GM23248 (cell line): ENCODE results near the gene ASXL1. TPM values are rescaled to one million over a fixed set of nuclear protein-coding genes. Genes with fewer than 3 reads are reported as not detected.

Source experiments
- DNase-seq: peaks from one replicate; pipeline ENCODE4 v3.0.0-alpha.2; 2015
- H2AFZ ChIP-seq: fragments of 200-600 bp; sonication (generic); 2 replicates; pipeline ENCODE4 v1.6.1; 2016; ENCODE audit warnings: antibody characterized with exemption
- H3F3A ChIP-seq: fragments of 200-600 bp; sonication (generic); 2 replicates; pipeline ENCODE4 v1.6.1; 2016; ENCODE audit warnings: mild to moderate bottlenecking, antibody characterized with exemption, mixed run types; ENCODE audit not compliant: insufficient read depth
- H3K27ac ChIP-seq: fragments of 200-600 bp; sonication (generic); 2 replicates; pipeline ENCODE4 v1.5.1; 2016; ENCODE audit warnings: mild to moderate bottlenecking
- H3K27me3 ChIP-seq: fragments of 200-600 bp; sonication (generic); replicated peaks from 2 replicates; pipeline ENCODE4 v1.6.1; 2016; ENCODE audit warnings: mild to moderate bottlenecking; ENCODE audit not compliant: insufficient read depth
- H3K36me3 ChIP-seq: fragments of 200-600 bp; sonication (generic); 2 replicates; pipeline ENCODE4 v1.6.1; 2016; ENCODE audit warnings: low read depth, mild to moderate bottlenecking
- H3K4me1 ChIP-seq: fragments of 200-600 bp; sonication (generic); 2 replicates; pipeline ENCODE4 v1.6.1; 2016; ENCODE audit warnings: mild to moderate bottlenecking; ENCODE audit not compliant: insufficient read depth
- H3K4me2 ChIP-seq: fragments of 200-600 bp; sonication (generic); one replicate; pipeline ENCODE4 v1.6.1; 2016; ENCODE audit warnings: mild to moderate bottlenecking; ENCODE audit not compliant: unreplicated experiment
- H3K4me3 ChIP-seq: fragments of 200-600 bp; sonication (generic); 2 replicates; pipeline ENCODE4 v1.5.1; 2016; ENCODE audit warnings: mild to moderate bottlenecking
- H3K79me2 ChIP-seq: fragments of 200-600 bp; sonication (generic); 2 replicates; pipeline ENCODE4 v1.6.1; 2016; ENCODE audit warnings: mild to moderate bottlenecking; ENCODE audit not compliant: insufficient read depth
- H3K9ac ChIP-seq: fragments of 200-600 bp; sonication (generic); 2 replicates; pipeline ENCODE4 v1.6.1; 2016; ENCODE audit warnings: mild to moderate bottlenecking
- H3K9me2 ChIP-seq: fragments of 200-600 bp; sonication (generic); 2 replicates; pipeline ENCODE4 v1.6.1; 2016; ENCODE audit warnings: mixed run types, mild to moderate bottlenecking, moderate library complexity; ENCODE audit not compliant: insufficient read depth
- H3K9me3 ChIP-seq: fragments of 200-600 bp; sonication (generic); one replicate; pipeline ENCODE4 v1.6.1; 2017; ENCODE audit warnings: low read depth
- H4K20me1 ChIP-seq: fragments of 200-600 bp; sonication (generic); 2 replicates; pipeline ENCODE4 v1.6.0; 2016; ENCODE audit not compliant: insufficient read depth
- EZH2 ChIP-seq: fragments of 200-600 bp; sonication (generic); IDR thresholded peaks from 2 replicates; pipeline ENCODE4 v1.6.1; 2018; ENCODE audit warnings: antibody characterized with exemption, mild to moderate bottlenecking; ENCODE audit not compliant: insufficient read depth, poor library complexity, severe bottlenecking
- EZH2phosphoT487 ChIP-seq: fragments of 200-600 bp; sonication (generic); IDR thresholded peaks from 2 replicates; pipeline ENCODE4 v1.6.1; 2018; ENCODE audit warnings: antibody characterized with exemption, moderate library complexity, mild to moderate bottlenecking, low read depth; ENCODE audit not compliant: insufficient read depth
- WGBS, 2 experiments: methylation state at CpG; one replicate each; pipeline ENCODE4 v1.1.6; 2015 to 2017; ENCODE audit warnings: low lambda C conversion rate in 2 of 2, low coverage in 1 of 2; ENCODE audit errors: missing lambda C conversion rate in 2 of 2; 5-methylcytosine and 5-hydroxymethylcytosine counted together
- in situ Hi-C: fragments of 300-500 bp; cut with MboI; formaldehyde crosslinking; loops from 2 replicates; pipeline ENCODE4 v1.15.0; 2020
- polyA plus RNA-seq: library from polyadenylated mRNA; unstranded; fragments of >200 nt; fragmentation: Nextera tagmentation; extraction: Ambion mirVana; gene quantifications from 2 replicates; pipeline ENCODE4 v1.2.1, GENCODE V29; 2016
- total RNA-seq: library from RNA; depleted of rRNA; stranded (reverse); fragments of >200 nt; shearing (Covaris generic); gene quantifications from 2 replicates; pipeline ENCODE4 v1.2.3, GENCODE V29; 2014

The ASXL1 gene
- total and polyA plus RNA-seq, 2 experiments from 2014 or later, result 13.8 to 39.9 TPM

DNA sequence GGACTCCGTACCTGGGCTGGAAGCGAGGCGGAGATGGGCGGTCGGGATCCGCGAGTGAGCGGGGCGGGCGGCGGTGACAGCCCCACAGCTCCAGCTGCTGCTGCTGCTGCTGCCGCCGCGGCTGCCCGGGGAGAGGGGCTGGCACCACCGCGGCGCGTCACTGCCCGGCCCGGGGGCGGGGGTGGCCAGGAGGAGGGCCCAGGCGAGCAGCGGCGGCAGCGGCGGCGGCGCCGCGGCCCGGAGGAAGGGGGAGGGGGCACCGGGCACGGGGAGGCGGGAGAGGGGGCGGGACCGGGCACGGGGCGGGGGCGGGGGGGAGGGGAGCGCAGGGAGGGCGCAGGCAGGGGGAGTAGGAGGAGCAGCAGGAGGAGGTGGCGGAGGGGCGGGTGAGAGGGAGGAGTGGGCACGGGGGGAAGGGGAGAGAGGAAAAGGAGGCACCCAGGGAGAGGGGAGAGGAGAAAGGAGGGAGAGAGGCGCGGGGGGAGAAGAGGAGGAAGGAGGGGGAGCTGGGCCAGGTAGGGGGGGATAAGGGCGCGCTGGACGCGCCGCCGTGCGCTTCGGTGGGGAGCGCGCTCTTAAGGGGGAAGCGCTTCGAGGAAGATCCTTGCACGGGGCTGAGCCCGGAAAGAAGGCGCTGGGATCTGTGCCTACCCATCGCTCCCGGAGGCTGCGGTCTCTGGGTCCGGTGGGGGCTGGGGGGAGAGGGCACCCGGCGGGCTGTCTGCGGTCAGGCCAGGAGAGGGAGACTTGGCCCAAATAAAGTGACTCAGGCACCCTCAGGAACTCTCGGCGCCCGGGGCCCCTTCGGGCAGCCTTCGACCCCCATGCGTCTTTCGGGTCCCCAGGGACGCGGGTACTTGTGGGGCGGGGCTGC, 125.5 kb downstream of the ASXL1 start:
- H3K9ac ChIP-seq, result peak overlapping the region; percentile 76
- DNase-seq, result peak; percentile 85

DNA sequence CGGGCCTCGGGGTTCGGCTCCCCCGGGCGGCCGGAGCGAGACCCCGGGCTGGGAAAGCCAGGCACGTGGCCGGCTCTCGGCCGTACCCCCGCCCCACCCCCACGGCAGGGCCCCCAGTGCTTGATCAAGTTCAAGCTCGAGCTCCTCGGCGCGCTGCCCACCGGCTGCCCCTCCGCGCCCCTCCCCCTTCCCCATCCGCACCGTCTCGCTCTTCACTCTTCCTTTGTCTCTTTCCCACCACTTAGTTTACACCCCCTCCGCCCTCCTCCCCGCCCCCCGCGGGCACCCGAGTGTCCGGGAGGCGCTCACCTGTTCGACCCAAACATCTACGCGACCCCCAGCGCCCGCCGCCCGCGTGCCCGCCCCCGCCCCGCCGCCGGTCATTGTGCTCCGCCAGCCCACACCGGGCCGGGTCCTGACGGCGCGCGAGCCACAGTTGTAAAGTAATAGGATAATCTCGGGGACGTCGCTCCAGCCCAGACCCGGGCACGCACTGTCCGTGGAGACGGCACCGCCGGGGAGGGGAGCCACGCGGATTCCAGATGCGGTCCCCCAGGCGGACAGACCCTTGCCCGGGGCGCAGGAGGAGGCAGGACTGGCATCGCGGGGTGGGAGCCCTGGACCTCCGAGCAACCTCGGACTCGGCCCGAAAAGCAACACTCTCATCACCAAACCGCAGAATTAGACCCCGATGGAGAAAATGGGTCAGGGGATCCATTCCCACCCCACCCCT, 126.3 kb downstream of the ASXL1 start:
- Histone ChIP-seq H3K9me2 (no peaks in the 10 kb centered on the region), H3K36me3 (no peaks in the 10 kb centered on the region), H3K27me3 (no peaks in the 10 kb centered on the region), H2AFZ (peak overlapping the region; percentile 76), H3K4me3 (peak overlapping the region; percentile 74), H3K4me2 (peak overlapping the region; percentile 92), H3K79me2 (peaks cover 23% of the 10 kb centered on the region), H3K4me1 (no peaks in the 10 kb centered on the region), H3F3A (peaks cover 15% of the 10 kb centered on the region; the same call in 1 of the 2 replicates), H3K9ac (peak overlapping the region; percentile 76), H3K27ac (peak overlapping the region; percentile 71), H3K9me3 (no peaks in the 10 kb centered on the region), H4K20me1 (no peaks in the 10 kb centered on the region)
- 1 to 2% methylated on average over 31 to 57 of the region's 74 CpGs for WGBS, 2 experiments
- peak; percentile 70 for DNase-seq
- in situ Hi-C loops, result no loop called here
- TF ChIP-seq EZH2phosphoT487 (no peak), EZH2 (no peak)

More for the DNA sequence above, 125.5 kb downstream of the ASXL1 start:
- H3K4me2 ChIP-seq, result peak overlapping the region; percentile 92
- TF ChIP-seq EZH2phosphoT487 (no peak), EZH2 (no peak)
- 1 to 2% methylated on average over 22 to 65 of the region's 79 CpGs for WGBS, 2 experiments
- no peaks in the 10 kb centered on the region for H4K20me1 ChIP-seq
- peaks cover 31% of the 10 kb centered on the region for H3K79me2 ChIP-seq
- in situ Hi-C loops, result no loop called here
- H3K27ac ChIP-seq, result peak overlapping the region; percentile 71
- no peaks in the 10 kb centered on the region for H3K9me2 ChIP-seq
- peaks cover 15% of the 10 kb centered on the region; the same call in 1 of the 2 replicates for H3F3A ChIP-seq
- peak overlapping the region; percentile 78 for H3K4me3 ChIP-seq
- no peaks in the 10 kb centered on the region for H3K36me3 ChIP-seq
- H3K9me3 ChIP-seq, result no peaks in the 10 kb centered on the region
- peak overlapping the region; percentile 76 for H2AFZ ChIP-seq
- no peaks in the 10 kb centered on the region for H3K4me1 ChIP-seq
- H3K27me3 ChIP-seq, result no peaks in the 10 kb centered on the region

DNA sequence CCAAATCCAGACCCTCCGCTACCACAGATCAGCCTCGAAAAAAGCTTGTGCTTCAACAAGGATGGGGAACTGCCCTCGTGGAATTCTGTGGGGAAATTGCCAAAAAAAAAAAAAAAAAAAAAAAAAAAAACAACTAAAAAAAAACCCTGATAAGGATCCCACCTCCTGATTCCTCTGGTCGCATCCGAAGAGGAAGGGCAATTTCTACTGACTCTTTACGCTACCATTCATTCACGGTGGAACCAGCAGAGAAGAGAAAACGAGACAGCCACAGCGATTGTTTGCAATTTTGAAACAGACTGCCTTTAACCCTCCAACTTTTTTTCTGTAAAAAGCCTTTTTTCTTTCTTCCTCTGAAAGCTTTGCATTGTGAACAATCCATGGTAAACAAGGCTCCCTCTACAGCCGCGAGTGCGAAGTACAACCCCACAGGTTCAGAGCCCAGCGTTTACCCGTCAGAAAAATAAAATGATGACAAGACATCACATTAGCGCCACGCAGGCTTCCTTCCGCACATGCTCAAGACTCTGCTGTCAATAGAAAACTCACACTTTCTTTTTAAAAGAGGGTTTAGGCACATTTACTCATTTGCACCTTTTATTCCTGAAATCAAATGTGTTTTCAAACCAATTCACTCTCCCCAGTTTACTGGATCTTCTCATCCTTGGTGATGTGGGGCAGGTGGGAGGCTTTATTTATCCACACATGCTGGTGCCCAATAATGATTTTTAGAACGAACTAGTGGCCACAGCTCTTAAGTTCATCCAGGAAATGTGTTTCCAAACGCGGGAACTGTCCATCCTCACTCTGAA, 127.0 kb downstream of the ASXL1 start:
- Histone ChIP-seq H2AFZ (peak overlapping the region; percentile 76), H3F3A (peaks cover 15% of the 10 kb centered on the region; the same call in 1 of the 2 replicates), H3K9ac (peak overlapping the region; percentile 76), H3K9me2 (no peaks in the 10 kb centered on the region), H3K27ac (peak overlapping the region; percentile 71), H3K79me2 (peaks cover 15% of the 10 kb centered on the region), H3K4me1 (no peaks in the 10 kb centered on the region), H3K9me3 (no peaks in the 10 kb centered on the region), H4K20me1 (no peaks in the 10 kb centered on the region), H3K27me3 (no peaks in the 10 kb centered on the region), H3K36me3 (no peaks in the 10 kb centered on the region), H3K4me2 (peak overlapping the region; percentile 92), H3K4me3 (peak overlapping the region; percentile 74)
- DNase-seq, result peak; percentile 89
- no peak for TF ChIP-seq EZH2phosphoT487
- TF ChIP-seq EZH2, result no peak
- in situ Hi-C loops, result no loop called here
- 1 to 2% methylated on average over 20 of the region's 20 CpGs for WGBS, 2 experiments
